Loucy (cell line): ENCODE data around the gene P2RY8.

ENCODE experiments used
- H2AFZ ChIP-seq: fragments of 200-600 bp; sonication (generic); 2 replicates; pipeline ENCODE4 v1.6.0; 2016; ENCODE audit warnings: antibody characterized with exemption, mild to moderate bottlenecking, low read length, moderate library complexity
- H3F3A ChIP-seq: fragments of 200-600 bp; 2 replicates; pipeline ENCODE4 v1.6.0; 2016; ENCODE audit warnings: antibody characterized with exemption, low read depth, mild to moderate bottlenecking
- H3K27me3 ChIP-seq: fragments of 200-600 bp; sonication (generic); 2 replicates; pipeline ENCODE4 v1.6.1; 2014; ENCODE audit warnings: low read length, mild to moderate bottlenecking; ENCODE audit not compliant: insufficient read depth, poor library complexity, severe bottlenecking
- H3K36me3 ChIP-seq: fragments of 200-600 bp; sonication (generic); 2 replicates; pipeline ENCODE4 v1.6.1; 2016; ENCODE audit warnings: low read length; ENCODE audit not compliant: insufficient read depth
- H3K4me1 ChIP-seq: fragments of 200-600 bp; sonication (generic); 2 replicates; pipeline ENCODE4 v1.5.1; 2014; ENCODE audit warnings: low read length, mild to moderate bottlenecking; ENCODE audit not compliant: insufficient read depth, poor library complexity, severe bottlenecking
- H3K4me2 ChIP-seq: fragments of 200-600 bp; sonication (generic); 2 replicates; pipeline ENCODE4 v1.6.0; 2014; ENCODE audit warnings: antibody characterized with exemption, low read length, low read depth, mild to moderate bottlenecking; ENCODE audit not compliant: poor library complexity, severe bottlenecking
- H3K4me3 ChIP-seq: fragments of 200-600 bp; sonication (generic); 2 replicates; pipeline ENCODE4 v1.5.1; 2014; ENCODE audit warnings: low read length, mild to moderate bottlenecking, mixed read lengths; ENCODE audit not compliant: poor library complexity, severe bottlenecking
- H3K79me2 ChIP-seq: fragments of 200-600 bp; sonication (generic); 2 replicates; pipeline ENCODE4 v1.6.1; 2014; ENCODE audit warnings: low read length; ENCODE audit not compliant: insufficient read depth
- H3K9ac ChIP-seq: fragments of 200-600 bp; sonication (generic); 2 replicates; pipeline ENCODE4 v1.6.0; 2014; ENCODE audit warnings: mild to moderate bottlenecking, low read depth, low read length, moderate library complexity; ENCODE audit not compliant: poor library complexity, severe bottlenecking
- H3K9me2 ChIP-seq: fragments of 200-600 bp; sonication (generic); replicated peaks from 2 replicates; pipeline ENCODE4 v1.6.1; 2016; ENCODE audit warnings: low read depth, low read length, mixed read lengths
- H3K9me3 ChIP-seq: fragments of 200-600 bp; sonication (generic); 2 replicates; pipeline ENCODE4 v1.6.1; 2014; ENCODE audit warnings: mild to moderate bottlenecking, antibody characterized with exemption, low read length, low read depth; ENCODE audit not compliant: insufficient read depth
- H4K20me1 ChIP-seq: fragments of 200-600 bp; sonication (generic); 2 replicates; pipeline ENCODE4 v1.6.0; 2014; ENCODE audit warnings: antibody characterized with exemption, low read length, mild to moderate bottlenecking; ENCODE audit not compliant: insufficient read depth, poor library complexity, severe bottlenecking
- CTCF ChIP-seq: fragments of 200-600 bp; sonication (generic); conservative IDR thresholded peaks from 2 replicates; pipeline ENCODE4 v1.5.1; 2014; ENCODE audit warnings: mild to moderate bottlenecking, antibody characterized with exemption, low read length
- EZH2phosphoT487 ChIP-seq: fragments of 200-600 bp; IDR thresholded peaks from 2 replicates; pipeline ENCODE4 v1.6.1; 2018; ENCODE audit warnings: antibody characterized with exemption, mild to moderate bottlenecking, moderate library complexity, borderline replicate concordance

The P2RY8 gene

GRCh38 chrX:1502853-1503252 is 34.1 kb downstream of the P2RY8 start:
- no peaks in the 10 kb centered on the region for H3K9me3 ChIP-seq
- no peak overlapping the region for H3K4me2 ChIP-seq
- no peak overlapping the region for H3K9ac ChIP-seq
- H3K27me3 ChIP-seq: no peaks in the 10 kb centered on the region
- H3K4me3 ChIP-seq: no peak overlapping the region
- TF ChIP-seq EZH2phosphoT487: no peak
- no peak for TF ChIP-seq CTCF
- H3F3A ChIP-seq: no peaks in the 10 kb centered on the region
- peaks cover 36% of the 10 kb centered on the region; the same call in 1 of the 2 replicates for H3K36me3 ChIP-seq
- peaks cover 51% of the 10 kb centered on the region; the same call in 1 of the 2 replicates for H3K79me2 ChIP-seq
- H4K20me1 ChIP-seq: peaks cover 19% of the 10 kb centered on the region
- H3K9me2 ChIP-seq: no peaks in the 10 kb centered on the region
- H3K4me1 ChIP-seq: no peaks in the 10 kb centered on the region
- H2AFZ ChIP-seq: no peak overlapping the region

GRCh38 chrX:1502241-1502640 is 34.7 kb downstream of the P2RY8 start:
- no peak for TF ChIP-seq CTCF
- TF ChIP-seq EZH2phosphoT487: no peak
- no peak overlapping the region for H3K4me3 ChIP-seq
- peaks cover 49% of the 10 kb centered on the region; the same call in 1 of the 2 replicates for H3K79me2 ChIP-seq
- no peaks in the 10 kb centered on the region for H3K4me1 ChIP-seq
- peaks cover 31% of the 10 kb centered on the region; the same call in 1 of the 2 replicates for H3K36me3 ChIP-seq
- peaks cover 16% of the 10 kb centered on the region for H4K20me1 ChIP-seq
- no peak overlapping the region for H3K4me2 ChIP-seq
- H3K9me2 ChIP-seq: no peaks in the 10 kb centered on the region
- H3K9ac ChIP-seq: no peak overlapping the region
- no peaks in the 10 kb centered on the region for H3K9me3 ChIP-seq
- no peaks in the 10 kb centered on the region for H3F3A ChIP-seq
- H3K27me3 ChIP-seq: no peaks in the 10 kb centered on the region
- no peak overlapping the region for H2AFZ ChIP-seq

GRCh38 chrX:1500701-1501624 is 36.0 kb downstream of the P2RY8 start:
- Histone ChIP-seq H3K4me1 (no peaks in the 10 kb centered on the region), H4K20me1 (peaks cover 21% of the 10 kb centered on the region), H3F3A (no peaks in the 10 kb centered on the region), H3K27me3 (no peaks in the 10 kb centered on the region), H3K9ac (no peak overlapping the region), H3K4me3 (no peak overlapping the region), H3K36me3 (peaks cover 28% of the 10 kb centered on the region; the same call in 1 of the 2 replicates), H3K9me3 (no peaks in the 10 kb centered on the region), H2AFZ (no peak overlapping the region), H3K4me2 (no peak overlapping the region), H3K9me2 (no peaks in the 10 kb centered on the region), H3K79me2 (peaks cover 51% of the 10 kb centered on the region; the same call in 1 of the 2 replicates)
- TF ChIP-seq EZH2phosphoT487 (no peak), CTCF (no peak)
